GM18519 (cell line): ENCODE measurements around the gene CSTF3.
A peak's percentile ranks its signal among the peaks of the same experiment; 100 is the strongest.
"Not testable (repeated sequence)": the region's sequence is repeated elsewhere in the genome, so short reads cannot be mapped to it uniquely, and the experiment has no call there.

Source experiments
- ATAC-seq: cut with Tn5 transposase; IDR thresholded peaks from one replicate; pipeline ENCODE4 v1.9.1; 2021; ENCODE audit warnings: mild to moderate bottlenecking, moderate library complexity; ENCODE audit not compliant: unreplicated experiment, low FRiP score

The CSTF3 gene

DNA sequence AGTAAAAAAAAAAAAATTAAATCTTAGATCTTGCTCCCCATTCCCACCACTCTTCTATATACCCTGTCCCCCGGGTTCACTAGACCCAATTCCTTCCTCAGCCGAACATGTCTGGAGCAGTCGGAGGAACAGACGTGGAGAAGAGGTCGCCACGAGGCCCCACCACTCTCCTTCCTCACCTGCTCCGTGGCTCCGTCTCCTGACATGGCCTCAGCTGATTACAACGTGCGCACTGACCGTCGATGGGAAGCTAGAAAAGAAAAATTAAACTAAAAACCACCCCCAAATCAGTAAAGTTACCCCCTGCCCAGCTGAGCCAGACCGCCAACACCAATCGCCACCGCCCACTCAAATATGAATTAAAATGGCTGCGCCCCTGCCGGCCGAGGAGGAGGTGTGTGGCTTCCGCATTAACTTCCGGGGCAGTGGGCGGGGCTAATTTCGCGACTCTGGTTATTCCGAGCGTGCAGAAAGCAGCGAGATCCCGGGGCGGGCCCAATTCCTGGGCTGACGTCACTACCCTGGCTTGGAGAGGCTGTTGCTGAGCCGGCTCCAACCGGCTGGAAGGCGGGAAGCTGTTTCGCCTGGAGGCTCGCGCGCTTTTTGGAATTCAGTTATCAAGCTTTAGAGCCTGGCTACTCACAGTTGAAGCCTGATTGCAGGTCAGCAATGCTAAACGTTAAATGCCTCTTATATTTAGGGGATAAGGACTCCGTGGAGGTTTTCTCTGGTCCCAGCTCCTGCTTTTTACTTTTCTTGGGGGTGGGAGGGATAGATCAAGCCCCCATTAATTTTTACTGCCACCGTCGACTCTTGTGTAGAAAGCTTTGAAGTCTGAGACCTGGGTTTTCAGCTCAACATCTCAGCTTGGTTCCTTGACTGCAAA, at the start of gene CSTF3:
Gene CSTF3 (minus strand): TSS at position 361 of the 886 bp plus-strand sequence. CDS start 155 bp downstream, at position 206.
- ATAC-seq = peak; percentile 69

DNA sequence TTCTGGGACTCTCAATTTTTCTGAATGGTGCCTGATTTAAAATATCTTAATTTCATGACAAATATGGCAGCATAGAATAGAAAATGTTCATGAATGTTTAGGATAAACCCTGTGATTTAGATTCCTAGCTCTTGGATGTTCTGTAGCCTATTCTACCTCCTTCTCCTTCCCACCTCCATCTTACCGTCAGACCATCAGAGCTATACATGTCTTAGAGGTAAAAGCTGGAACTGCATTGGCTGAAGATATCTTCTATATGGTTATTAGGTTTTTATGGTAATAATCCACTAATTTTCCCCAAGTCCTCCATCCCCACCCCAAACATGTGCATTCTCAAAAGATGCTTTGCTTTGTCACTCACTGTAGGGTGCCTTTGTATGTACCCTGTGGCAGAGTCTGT, 46.9 kb upstream of the CSTF3 start:
- no peak for ATAC-seq

DNA sequence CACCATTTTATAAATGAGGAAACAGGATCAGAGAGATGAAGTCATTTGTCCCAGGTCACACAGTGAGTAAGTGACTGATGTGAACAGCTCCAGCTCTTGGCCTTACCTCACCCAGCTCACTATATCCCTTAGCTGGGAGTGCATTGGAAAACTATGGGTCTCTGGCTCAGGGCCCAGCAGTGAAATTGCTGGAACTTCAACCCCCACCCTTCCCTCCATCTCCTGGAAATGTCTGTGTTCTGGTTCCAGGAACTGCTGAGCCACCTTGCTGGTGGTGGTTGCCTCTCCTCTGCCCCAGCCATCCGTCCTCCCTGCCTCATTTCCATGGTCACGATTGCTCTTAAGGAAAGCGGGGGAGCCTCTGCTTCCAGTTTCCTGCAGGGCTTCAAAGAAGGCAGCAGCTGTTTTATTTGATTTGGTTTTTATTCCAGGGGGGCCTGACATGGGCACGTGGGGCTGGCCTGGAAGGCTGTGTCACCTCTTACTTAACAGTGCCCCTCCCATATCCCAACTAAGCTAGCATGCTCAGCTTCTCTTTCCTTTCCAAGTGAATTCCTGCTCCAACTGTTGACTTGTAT, 46.2 kb upstream of the CSTF3 start:
- no peak for ATAC-seq

DNA sequence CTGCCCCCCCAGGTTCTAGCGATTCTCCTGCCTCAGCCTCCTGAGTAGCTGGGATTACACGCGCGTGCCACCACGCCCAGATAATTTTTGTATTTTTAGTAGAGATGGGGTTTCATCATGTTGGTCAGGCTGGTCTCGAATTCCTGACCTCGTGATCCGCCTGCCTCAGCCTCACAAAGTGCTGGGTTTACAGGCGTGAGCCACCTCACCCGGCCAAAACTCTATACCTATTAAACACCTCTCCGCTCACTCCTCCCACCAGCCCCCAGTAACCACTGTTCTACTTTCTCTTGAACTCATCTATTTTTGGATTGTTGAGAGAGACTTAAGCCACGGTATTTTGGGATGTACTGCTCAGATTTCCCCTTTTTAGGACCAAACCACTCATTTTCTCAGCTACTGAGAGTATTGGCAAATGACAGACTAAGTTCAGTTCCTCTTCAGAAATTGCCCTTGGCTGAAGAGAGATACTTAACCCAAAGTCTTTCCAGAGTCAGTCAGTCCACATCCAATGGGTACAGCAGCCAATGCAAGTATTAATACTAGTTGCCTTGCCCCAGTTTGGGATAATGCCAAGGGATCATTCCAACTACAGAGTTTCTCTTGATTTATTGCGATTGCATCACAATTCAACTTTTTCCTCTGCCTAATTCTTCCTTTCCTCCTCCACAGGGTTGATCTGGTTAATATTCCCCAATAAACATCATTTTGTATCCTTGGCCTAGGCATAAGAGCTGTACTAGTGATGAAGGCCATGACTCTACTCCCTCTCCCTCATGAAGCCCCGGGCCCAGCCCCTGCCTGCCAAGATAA, 36.8 kb upstream of the CSTF3 start:
- ATAC-seq = no peak

DNA sequence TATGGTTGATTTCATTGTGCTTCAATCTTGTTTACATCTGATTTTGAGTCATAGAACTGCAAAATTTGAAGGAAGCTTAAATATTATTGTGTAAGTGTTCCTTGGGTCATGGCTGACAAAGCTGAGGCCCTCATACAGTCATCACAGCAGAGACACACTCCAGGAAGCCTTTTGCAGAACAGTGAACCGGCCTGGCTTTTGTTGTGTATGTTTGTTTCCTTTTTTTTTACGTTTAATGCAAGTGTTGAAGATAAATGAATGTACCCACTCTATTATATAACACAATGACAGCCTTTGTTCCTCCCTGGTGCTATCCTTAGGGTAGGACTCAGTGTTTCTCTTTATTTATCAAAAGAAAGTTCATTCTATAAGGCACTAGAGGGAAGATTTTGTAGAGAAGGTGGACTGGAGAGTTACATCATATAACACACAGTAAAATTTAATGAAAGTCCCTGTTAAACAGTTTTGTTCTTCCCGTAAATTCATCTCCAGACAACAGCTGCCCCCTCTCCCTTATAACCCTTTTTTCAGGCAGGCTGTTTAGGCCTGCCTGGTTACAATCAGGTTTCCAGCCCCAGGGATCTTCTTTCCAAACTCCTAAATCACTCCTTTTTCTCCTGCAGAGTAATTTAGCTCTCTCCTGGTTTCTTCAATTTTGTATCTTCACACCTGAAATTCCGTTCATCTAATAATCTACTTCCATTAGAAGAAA, 34.3 kb upstream of the CSTF3 start:
- no peak for ATAC-seq

DNA sequence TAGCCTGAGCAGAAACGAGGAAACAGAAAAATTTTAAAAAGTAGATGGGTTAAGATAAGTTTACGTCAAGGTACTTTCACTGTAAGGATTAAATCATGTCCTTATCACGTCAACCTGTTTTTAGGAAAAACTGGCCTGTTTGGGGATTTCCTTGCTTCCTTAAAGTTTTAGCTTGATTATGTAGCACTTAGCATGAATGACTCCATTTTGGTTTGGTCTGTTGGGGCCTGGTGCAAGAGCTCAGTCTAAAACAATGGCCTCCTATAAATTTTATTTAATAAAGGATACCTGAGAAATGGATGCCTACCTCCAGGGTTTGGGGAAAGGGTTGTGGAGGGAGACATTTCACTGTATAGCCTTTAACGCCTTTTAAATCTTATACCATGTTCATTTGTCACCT, 33.2 kb upstream of the CSTF3 start:
- ATAC-seq = no peak

DNA sequence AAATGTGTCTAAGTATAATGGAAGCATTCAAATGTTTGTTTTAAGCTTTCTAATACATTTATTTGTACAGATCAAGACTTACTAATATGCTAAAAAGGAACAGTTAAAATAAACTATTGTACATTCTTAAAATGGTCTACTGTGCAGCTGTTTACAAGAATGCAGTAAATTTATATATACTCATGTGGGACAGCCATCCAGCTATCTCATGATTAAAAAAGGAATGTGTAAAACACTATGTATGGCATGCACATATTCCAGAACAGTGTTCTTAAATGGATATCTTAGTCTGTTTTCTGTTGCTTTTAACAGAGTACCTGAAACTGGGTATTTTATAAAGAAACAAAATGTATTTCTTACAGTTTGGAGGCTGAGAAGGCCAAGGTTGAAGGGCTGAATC, 30.2 kb upstream of the CSTF3 start:
- ATAC-seq = no peak

DNA sequence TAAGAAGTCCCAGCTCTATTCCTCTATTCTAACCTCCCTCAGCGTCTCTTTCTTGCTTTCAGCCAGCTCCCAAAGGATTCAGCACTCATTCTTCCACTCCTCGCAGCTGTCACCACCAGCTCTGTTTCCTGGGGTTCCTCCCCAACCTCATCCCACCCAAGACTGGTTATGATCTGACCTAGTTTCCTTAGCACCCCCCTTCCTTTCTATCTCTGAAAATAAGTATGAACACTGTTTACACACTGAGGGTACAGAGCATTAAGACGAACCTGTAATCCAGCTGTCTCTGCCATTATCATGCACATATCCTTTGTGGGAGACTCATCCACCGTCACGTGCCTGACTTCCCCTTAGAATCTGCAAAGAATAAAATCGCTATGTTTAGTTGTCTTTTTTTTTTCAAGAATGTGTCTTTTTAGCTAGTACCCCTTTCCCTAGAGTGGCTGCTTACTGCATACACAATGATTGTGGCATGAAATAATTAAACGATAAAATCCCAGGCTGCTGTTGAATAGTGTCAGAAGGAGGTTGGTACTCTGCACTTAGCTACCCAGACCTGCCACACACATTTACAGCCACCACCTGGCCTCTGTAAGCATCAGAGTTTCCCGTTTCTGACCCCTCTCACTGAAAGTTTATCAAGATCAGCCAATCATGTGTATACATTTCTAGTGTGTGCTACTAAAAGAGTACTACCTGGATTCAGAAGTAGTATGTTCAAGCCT, 26.9 kb upstream of the CSTF3 start:
- ATAC-seq = no peak

DNA sequence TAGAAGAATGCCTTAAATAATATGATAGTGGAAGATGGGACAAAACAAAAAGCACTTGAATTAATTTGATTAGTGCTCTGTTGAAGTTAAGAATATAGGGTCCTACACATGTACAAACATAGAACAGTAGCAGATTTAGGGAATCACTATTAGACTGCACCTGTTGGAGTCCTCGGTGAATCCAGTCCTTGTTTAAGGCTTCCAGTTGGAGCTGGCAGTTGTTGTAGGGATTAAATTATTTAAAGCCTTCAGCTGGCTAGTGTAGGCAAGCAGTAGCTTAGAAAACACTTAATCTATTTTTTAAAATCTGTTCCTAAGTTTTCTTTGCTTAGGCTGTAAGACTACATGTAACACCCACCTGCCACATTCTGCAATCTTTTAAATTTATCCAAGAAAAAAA, 24.5 kb upstream of the CSTF3 start:
- no peak for ATAC-seq

DNA sequence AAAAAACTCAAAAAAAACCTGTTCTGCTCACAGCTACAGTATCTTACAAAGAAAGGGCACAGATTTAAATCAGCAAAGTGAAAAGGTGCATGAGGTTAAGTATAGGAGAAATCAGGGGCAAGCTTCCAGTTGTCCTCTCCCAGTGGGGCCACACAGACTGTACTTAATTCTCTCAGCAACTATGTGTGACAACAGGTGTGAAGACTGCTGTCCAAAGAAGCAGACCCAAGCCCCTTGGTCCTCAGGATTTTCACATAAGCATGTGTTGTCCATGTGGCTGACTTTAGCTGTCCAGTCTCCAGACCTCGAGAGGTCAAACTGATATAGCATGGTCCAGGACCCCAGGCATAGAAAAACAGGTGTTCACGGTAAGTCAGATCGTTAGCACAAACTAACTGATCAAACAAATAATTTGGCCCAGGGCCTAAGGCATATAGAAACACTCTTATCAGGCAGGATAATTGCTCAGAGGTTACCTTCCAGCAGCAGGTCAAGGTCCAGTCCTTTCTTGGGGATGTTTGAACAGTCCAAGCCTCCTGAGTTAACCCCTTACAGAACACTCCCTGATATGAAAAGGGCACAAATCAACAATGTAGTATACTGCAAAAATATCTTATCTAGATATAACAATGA, 21.1 kb upstream of the CSTF3 start:
- ATAC-seq = no peak

DNA sequence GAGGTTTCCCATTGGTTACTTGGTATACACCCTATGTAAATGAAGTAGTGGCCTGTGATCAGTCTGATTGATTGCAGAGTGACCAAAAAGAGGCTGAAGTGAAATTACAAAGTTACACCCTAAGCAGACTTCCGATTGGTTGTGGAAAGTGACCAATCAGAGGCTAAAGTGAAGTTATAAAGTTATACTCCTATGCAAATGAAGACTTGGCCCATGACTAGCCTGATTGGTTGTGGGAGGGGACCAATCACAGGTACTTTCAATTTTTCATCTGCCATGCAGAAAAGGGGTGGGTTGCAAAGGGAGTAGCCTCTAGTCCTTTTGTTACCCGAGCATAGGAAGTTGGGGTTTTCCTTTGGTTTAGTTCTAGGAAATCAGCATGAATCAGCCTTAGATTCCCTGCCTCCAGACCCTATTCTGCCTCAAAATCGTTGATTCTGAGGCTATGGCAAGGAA, 18.1 kb upstream of the CSTF3 start:
- ATAC-seq = no peak

DNA sequence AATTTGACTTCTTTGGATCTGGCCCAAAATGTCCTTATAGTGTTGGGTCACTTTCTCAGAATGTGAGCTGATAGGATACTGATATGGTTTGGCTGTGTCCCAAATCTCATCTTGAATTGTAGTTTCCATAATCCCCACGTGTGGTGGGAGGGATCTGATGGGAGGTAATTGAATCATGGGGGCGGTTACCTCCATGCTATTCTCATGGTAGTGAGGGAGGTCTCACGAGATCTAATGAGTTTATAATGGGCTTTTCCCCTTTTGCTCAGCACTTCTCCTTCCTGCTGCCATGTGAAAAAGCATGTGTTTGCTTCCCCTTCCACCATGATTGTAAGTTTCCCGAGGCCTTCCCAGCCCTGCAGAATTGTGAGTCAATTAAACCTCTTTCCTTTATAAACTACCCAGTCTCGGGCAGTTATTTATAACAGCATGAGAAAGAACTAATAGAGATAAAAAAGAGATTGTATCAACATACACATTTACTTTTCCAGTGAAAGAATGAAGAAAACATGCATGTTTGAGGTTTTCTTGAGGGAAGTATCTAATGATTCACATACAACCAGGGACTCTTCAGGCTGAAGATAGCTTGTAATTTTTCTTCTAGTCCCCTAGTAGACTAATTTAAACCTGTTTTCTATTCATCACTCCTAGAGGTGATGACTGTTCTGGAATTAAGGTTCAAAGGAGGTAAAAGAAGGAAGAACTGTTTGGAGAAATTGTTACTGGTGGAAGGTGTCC, 17.3 kb upstream of the CSTF3 start:
- ATAC-seq = no peak

DNA sequence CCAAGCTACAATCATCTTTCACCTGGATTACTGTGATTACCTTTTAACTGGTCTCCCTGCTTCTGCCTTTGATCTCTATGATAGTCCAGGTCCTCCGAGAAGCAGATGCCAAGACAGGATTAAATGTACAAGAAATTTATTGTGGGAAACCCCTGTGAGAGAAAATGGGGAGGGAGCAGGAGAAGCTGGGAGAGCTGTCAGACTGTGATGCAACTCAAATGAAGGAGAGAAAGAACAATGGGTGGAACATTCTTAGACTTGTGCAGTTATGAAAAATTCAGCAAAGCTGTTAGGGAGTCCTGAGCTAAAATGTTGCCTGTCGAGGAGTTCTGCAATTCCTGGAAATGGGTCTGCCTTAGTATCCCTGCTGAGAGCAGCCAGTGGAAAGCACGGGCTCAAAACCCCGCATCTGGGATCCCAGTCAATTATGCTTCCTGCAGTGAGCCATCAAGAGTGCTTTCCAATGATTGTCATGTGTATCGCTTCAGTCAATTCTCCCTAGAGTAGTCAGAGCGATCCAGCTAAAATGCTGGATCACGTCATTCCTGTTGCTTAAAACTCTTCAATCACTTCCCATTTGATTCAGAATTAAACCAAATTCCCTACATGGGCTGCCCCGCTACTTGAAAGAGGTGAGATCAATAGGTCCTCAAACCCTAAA, 16.5 kb upstream of the CSTF3 start:
- no peak for ATAC-seq

DNA sequence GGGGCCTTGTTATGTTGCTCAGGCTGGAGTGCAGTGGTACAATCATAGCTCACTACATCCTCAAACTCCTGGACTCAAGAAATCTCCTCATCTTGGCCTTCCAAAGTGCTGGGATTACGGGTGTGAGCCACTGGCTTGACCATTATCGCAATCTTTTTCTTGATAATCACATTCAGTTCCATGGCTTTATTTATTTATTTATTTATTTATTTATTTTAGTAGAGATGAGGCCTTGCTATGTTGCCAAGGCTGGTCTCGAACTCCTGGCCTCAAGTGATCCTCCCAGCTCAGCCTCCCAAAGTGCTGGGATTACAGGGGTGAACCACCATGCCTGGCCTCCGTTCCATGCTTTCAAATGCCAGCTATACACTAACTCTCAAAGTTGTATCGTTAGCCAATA, 15.5 kb upstream of the CSTF3 start:
- ATAC-seq = not testable (repeated sequence)

DNA sequence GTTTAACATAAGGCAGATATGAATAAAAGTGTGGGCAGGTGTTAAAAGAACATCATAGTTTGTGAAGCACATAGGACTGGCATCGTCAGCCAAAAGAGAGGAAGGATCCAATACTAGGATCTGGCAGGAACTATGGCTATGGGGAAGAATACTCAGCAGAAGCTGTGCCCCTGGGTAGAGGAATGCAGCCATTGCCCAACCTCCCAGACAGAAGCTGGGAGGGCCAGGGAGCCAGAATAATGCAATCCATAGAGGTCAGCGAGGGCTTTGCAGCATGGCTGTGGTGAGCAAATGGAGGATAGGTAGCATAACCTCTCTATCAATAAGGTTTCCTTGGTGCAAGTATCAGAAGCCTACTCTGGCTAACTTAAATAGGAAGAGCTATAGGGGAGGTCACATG, 11.7 kb upstream of the CSTF3 start:
- no peak for ATAC-seq

DNA sequence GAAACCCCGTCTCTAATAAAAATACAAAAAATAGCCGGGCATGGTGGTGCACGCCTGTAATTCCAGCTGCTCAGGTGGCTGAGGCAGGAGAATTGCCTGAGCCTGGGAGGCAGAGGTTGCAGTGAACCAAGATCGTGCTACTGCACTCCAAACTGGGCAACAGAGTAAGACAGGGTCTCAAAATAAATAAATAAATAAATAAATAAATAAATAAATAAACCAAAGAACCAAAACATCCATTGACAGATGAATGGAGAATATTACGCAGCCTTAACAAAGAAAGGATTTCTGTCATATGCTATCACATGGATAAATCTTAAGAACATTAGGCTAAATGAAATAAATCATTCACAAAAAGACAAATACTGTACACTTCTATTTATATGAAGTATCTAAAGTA, 11.1 kb upstream of the CSTF3 start:
- ATAC-seq = no peak

DNA sequence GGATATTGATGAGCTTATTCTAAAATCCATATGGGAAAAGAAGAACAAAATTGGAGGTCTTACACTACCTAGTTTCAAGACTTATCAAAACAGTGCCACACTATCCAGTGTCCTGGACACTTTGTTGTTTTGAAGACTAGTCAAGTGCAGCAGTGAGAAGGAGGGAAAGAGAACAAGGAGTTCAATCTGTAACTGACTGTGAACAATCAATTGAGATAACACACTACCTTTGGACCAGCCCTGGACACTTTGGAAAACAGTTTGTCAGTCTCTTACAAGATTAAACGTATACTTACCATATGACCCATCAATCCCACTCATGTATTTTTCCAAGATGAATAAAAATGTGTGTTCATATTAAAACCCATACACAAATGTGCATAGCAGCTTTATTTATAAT, 10.0 kb upstream of the CSTF3 start:
- ATAC-seq = no peak

DNA sequence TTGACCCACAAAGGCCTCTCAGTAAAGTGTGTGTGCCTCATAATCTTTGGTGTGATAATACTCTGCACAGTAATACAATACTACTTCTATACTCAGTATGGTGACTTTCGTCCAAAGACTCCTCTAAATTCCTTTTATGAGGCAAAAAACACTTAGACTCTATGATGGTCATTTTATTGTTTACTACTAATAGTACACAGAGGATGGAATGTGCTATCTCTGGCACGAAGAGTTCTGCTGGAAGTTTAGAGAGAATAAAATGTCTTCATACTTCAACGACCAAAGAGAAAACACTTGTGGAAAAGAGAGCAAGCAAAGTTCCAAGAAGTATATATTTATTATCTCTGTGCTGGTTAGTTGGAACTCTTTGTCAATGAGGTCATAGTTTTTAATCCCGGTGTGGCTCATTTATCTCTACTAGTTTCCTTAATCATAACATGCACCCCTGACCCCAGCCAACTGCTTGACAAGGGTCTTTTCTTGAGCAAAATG, 7.5 kb upstream of the CSTF3 start:
- ATAC-seq = no peak
